Measurements from ENCODE around the gene ZWILCH. TPM values are rescaled to one million over a fixed set of nuclear protein-coding genes. Genes with fewer than 3 reads are reported as not detected.

The ZWILCH gene
- total RNA-seq, 1 experiment from 2014 or later: 50.2 TPM

- no peaks in the 10 kb centered on the region for H3K4me1 Mint-ChIP-seq
- TF ChIP-seq GTF2I (CRISPR knock-in tag; conservative IDR thresholded peaks at IDR 0.05) (no peak), TCF7 (CRISPR knock-in tag; IDR thresholded peaks at IDR 0.05; ENCODE audit: low read depth) (no peak), GRHL2 (CRISPR knock-in tag; IDR thresholded peaks at IDR 0.05; ENCODE audit: insufficient replicate concordance, severe bottlenecking) (no peak), E2F1 (CRISPR knock-in tag; IDR thresholded peaks at IDR 0.05) (no peak), ZNF317 (CRISPR knock-in tag; IDR thresholded peaks at IDR 0.05; ENCODE audit: borderline replicate concordance, low read depth) (no peak), IRF1 (CRISPR knock-in tag; IDR thresholded peaks at IDR 0.05) (no peak), ZNF232 (CRISPR knock-in tag; IDR thresholded peaks at IDR 0.05) (no peak), PRRX2 (CRISPR knock-in tag; IDR thresholded peaks at IDR 0.05) (no peak), FOXP4 (CRISPR knock-in tag; IDR thresholded peaks at IDR 0.05) (no peak), E2F4 (CRISPR knock-in tag; IDR thresholded peaks at IDR 0.05; ENCODE audit: borderline replicate concordance, low read depth) (no peak)
- ChIA-PET CTCF (no interaction called here), POLR2A (no interaction called here)
- H3K27me3 Mint-ChIP-seq (ENCODE audit: low read depth): no peaks in the 10 kb centered on the region
- DNase-seq (ENCODE audit: low spot score) (no peak), ATAC-seq (no peak)
- no peaks in the 10 kb centered on the region for H3K9me3 Mint-ChIP-seq
- no peak overlapping the region for H3K4me3 Mint-ChIP-seq
- H3K27ac Mint-ChIP-seq: no peak overlapping the region
- H3K36me3 Mint-ChIP-seq: peaks cover 69% of the 10 kb centered on the region
These were observed 18.2 kb upstream of the ZWILCH start for GRCh38 chr15:66486887-66487286.

GRCh38 chr15:66488525-66488924 is 16.6 kb upstream of the ZWILCH start:
- Mint-ChIP-seq H3K9me3 (no peaks in the 10 kb centered on the region), H3K4me3 (no peak overlapping the region), H3K4me1 (no peaks in the 10 kb centered on the region), H3K27me3 (ENCODE audit: low read depth) (no peaks in the 10 kb centered on the region), H3K27ac (no peak overlapping the region), H3K36me3 (peaks cover 61% of the 10 kb centered on the region)
- ChIA-PET CTCF (no interaction called here), POLR2A (no interaction called here)
- TF ChIP-seq GABPB1 (CRISPR knock-in tag; IDR thresholded peaks at IDR 0.05) (no peak), ZNF416 (CRISPR knock-in tag; IDR thresholded peaks at IDR 0.05) (no peak), EMX1 (CRISPR knock-in tag; IDR thresholded peaks at IDR 0.05) (no peak), USF1 (CRISPR knock-in tag; IDR thresholded peaks at IDR 0.05) (no peak), E2F4 (CRISPR knock-in tag; IDR thresholded peaks at IDR 0.05; ENCODE audit: borderline replicate concordance, low read depth) (no peak), ZNF425 (CRISPR knock-in tag; conservative IDR thresholded peaks at IDR 0.05) (no peak), JAZF1 (CRISPR knock-in tag; IDR thresholded peaks at IDR 0.05) (no peak), ATF1 (CRISPR knock-in tag; IDR thresholded peaks at IDR 0.05) (no peak), GRHL2 (CRISPR knock-in tag; IDR thresholded peaks at IDR 0.05; ENCODE audit: insufficient replicate concordance, severe bottlenecking) (no peak)
- no peak for DNase-seq (ENCODE audit: low spot score)
- ATAC-seq: no peak

Data from WTC11 (cell line).